ENCODE measurements around the gene NUP210.
"Not testable (repeated sequence)": the region's sequence is repeated elsewhere in the genome, so short reads cannot be mapped to it uniquely, and the experiment has no call there.

Gene NUP210

DNA sequence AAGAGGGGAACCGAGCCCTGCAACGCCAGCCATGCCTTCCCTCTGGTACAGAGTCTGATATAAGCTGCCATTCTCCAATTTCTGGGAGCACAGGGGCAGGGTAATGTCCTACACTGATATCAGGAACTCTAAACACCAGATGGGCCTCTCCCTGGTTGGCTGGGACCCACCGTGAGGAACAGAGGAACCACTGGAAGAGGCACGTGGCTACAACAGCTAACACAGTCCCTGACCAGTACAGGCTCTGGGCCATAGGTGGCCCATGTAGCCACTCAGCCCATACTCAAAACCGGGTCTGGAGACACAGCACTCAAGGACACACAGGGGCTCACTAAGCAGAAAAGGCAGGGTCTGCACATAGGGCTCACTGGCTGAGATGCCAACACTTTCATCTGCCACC is 13.9 kb downstream of the NUP210 start:
- DNase-seq (ENCODE audit: low spot score), result no peak

- no peak for DNase-seq (ENCODE audit: low spot score)
These were observed 14.5 kb downstream of the NUP210 start for GRCh38 chr3:13405614-13406013.

GRCh38 chr3:13404626-13405452 is 15.3 kb downstream of the NUP210 start:
- no peak for DNase-seq (ENCODE audit: low spot score)

- DNase-seq (ENCODE audit: low spot score), result no peak
These were observed 16.3 kb downstream of the NUP210 start for GRCh38 chr3:13403847-13404246.

- no peak for DNase-seq (ENCODE audit: low spot score)
These were observed 16.8 kb downstream of the NUP210 start for GRCh38 chr3:13403213-13403819.

DNA sequence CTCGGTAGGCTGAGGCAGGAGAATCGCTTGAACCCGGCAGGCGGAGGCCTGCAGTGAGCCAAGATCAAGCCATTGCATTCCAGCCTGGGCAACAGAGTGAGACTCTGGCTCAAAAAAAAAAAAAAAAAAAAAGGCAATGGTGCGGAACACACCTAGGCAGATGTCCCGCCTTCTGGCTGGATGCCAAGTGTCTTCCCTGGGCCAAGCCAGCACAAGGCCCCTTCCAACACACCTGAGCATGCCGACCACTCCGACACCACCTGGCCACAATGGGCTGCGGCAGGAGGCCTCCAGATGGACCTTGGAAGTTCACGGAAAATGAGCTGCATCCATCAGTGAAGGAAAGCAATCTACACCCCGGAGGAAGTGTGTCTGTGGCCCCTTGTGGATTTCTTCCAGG is 19.0 kb downstream of the NUP210 start:
- DNase-seq (ENCODE audit: low spot score), result no peak

DNA sequence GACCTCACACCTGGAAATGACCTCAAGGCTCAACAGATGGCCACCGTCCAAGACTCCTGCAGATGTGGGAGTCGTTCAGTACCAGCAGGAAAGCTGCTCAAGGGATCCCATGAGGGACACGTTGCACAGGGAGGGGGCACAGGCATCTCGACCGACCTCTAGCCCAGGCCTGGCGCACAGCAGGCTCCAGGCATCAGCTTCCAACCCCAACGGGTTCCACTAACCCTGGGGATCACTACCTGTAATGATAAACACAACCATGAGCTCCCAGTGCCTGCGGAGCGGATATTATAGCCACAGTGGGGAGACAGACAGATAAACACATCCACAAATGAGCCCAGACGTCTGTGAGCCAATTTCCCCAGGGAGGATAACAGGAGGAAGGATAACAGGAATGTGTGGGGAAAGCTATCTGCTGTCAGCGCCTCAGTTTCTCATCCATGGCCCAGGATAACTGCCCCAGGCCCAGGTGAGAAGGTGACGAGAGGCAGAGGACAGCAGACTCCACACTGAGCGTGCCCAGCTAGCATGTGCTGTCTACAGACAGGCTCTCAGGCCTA is 19.9 kb downstream of the NUP210 start:
- no peak for DNase-seq (ENCODE audit: low spot score)

GRCh38 chr3:13399603-13400002 is 20.5 kb downstream of the NUP210 start:
- DNase-seq (ENCODE audit: low spot score), result no peak

DNA sequence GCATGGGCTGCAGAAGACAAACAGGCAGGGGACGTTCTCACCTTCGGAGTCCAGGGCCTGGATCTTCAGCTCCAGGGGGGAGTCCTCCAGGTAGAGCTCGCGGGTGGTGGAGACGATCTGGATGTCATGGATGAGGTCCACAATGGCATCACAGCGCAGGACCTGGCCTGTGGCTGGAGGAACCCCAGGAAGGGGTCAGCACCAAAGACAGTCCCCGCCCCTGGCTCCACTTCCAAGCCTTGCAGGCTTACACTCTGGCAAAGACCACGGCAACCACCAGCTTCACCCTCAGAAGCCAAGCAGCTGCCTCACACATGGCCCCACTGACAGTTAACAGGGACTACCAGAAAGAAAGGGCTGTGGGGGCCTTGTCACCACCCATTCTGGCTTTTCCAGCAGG is 22.8 kb downstream of the NUP210 start:
- no peak for DNase-seq (ENCODE audit: low spot score)

DNA sequence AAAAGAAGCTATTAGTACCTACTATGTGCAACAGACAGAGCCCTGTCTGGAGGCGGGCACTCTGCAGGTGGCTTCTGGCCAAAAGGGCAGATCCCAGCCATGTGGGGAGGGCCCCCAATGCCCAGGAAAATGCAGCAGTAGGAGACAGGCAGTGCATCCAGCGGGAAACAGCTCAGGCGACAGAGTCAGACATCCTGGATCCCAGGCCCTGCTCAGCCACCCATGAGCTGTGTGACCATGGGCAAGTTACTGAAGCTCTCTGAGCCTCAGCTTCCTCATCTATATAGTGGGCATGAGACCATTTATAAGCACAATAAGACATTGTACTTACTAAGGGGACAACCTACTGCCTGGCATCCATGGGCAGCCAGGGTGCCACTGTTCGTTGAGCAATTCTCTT is 25.8 kb downstream of the NUP210 start:
- no peak for DNase-seq (ENCODE audit: low spot score)

DNA sequence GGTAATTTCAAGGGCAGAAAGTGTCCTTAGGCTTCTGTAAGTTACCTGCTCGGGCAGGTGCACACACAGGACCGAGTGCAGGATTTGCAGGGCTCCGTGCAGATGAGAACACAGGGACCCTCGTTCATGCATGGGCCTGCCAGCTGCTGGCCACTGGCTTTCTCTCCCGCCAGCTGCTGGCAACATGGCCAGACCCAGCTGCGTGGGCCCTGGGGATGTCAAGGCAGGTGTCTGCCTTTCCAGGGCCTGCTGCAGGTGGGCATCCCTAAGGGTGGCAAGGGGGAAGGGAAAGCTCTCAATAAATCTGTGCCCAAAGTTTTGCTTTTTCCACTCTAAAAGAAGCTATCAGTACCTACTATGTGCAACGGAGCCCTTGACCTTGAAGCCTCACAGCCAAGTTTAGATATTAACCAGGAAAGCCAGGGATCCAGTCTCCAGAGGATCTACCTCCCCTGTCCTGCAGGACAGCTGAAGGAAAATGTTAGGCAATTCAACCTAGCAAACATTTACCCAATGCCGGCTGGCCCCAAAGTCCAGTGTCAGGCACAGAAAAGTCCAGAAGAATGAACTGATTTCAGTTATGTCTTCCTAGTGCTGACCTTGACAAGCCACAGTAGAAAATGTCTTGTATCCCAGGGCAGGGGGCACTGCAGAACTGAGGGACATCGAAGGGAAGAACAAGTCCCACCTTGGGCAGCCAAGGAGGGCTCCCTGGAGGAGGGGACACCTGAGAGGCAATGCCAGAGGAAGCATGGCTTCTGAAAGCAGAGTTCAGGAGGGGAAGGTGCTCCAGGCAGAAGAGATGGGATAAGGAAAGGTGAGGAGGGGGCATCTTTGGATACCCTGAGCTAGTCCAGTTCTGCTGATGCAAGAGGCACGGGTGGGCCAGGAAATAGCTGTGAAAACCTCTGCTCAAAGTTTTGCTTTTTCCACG is 26.4 kb downstream of the NUP210 start:
- DNase-seq (ENCODE audit: low spot score), result no peak

GRCh38 chr3:13391308-13391707 is 28.8 kb downstream of the NUP210 start:
- no peak for DNase-seq (ENCODE audit: low spot score)

DNA sequence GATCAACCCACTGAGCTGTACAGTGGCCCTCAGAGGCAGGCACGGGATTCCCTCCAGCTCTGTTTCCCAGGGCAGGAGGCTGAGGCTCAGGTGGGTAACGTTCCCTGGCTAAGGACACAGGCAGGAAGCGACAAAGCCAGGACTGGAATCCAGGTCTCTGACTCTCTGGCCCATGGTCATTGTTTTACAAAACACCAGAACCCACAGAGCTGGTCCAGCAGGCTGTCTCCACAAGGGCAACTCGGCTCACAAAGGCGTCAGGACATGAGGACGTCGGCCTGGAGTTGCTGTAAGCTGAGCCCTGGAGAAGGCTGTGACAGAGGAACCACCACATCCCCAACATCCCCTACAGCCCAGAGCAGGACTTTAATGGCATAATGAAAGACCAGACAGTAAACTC is 30.7 kb downstream of the NUP210 start:
- DNase-seq (ENCODE audit: low spot score), result no peak

- DNase-seq (ENCODE audit: low spot score), result no peak
These were observed 31.3 kb downstream of the NUP210 start for GRCh38 chr3:13388816-13389215.

- DNase-seq (ENCODE audit: low spot score), result no peak
These were observed 34.7 kb downstream of the NUP210 start for GRCh38 chr3:13385373-13385965.

GRCh38 chr3:13380971-13381370 is 39.2 kb downstream of the NUP210 start:
- DNase-seq (ENCODE audit: low spot score), result no peak

- peak; percentile 89 for DNase-seq (ENCODE audit: low spot score)
These were observed 40.8 kb downstream of the NUP210 start for GRCh38 chr3:13379201-13379830.

DNA sequence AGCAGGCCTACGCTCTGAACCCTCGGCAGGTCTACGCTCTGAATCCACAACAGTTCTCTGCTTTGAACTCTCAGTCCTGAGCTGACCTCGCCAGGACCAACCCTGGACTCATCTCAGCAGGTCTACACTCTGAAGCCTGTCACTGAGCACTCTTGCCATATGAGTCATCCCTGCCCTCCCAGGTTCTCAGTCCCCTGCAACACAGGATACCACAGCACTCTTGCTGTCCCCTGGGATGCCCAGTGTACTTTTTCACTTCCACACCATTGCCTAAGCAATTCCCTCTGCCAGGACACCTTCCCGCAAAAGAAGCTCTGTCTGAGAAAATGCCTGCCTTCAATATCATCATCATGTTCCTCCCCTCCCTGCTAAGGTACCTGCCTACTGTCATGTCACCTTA is 42.0 kb downstream of the NUP210 start:
- DNase-seq (ENCODE audit: low spot score), result peak; percentile 40

DNA sequence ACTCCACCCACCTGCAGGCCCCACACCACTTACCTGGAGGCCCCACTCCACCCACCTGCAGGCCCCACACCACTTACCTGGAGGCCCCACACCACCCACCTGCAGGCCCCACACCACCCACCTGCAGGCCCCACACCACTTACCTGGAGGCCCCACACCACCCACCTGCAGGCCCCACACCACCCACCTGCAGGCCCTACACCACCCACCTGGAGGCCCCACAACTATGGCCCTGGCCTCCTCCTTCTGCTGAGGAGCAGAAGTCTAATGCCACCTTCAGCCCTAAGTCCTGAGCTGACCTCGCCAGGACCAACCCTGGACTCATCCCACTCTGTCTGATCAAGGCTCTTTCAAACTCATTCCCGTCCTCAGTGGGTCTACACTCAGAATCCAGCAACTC is 42.4 kb downstream of the NUP210 start:
- not testable (repeated sequence) for DNase-seq (ENCODE audit: low spot score)

DNA sequence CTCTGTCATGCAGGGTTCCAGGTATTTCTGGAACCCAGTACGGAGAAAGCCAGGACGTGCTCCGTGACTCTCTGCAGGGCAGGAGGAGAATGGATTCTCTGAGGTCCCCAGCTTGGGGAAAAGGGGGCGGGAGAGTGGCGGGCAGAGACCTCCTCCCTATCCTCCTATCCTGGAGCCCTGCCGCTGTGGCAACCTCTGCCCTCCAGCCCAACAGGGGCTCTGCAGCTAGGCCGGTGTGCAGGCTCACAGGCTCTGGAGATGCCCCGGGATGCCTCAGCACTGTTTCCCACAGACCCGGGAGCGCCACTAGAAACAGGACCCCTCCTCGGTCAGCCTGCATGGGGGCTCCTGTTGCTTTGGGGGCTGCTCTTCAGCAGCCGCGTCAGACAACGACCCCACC is 43.1 kb downstream of the NUP210 start:
- DNase-seq (ENCODE audit: low spot score), result no peak

DNA sequence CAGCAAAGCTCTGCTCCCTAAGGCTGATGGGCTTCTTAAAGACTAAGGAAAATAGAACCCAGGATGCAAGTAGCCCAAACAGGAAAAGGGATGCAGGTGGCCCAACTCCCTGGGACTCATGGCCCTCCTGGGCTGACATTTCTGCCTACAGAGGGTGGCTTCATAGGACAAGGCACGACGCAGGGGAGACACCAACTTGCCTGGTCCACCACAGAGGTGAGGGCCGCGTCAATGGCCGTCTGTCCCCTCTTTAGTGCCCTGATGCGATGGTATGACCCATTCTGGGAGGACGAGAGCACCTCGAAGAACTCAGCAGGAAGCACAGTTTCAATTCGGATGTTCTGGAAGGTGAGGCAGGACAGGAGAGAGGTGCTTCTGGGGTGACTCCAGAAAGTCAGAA is 44.0 kb downstream of the NUP210 start:
- DNase-seq (ENCODE audit: low spot score), result no peak
